ENCODE data around the gene CAPZA3.

DNA sequence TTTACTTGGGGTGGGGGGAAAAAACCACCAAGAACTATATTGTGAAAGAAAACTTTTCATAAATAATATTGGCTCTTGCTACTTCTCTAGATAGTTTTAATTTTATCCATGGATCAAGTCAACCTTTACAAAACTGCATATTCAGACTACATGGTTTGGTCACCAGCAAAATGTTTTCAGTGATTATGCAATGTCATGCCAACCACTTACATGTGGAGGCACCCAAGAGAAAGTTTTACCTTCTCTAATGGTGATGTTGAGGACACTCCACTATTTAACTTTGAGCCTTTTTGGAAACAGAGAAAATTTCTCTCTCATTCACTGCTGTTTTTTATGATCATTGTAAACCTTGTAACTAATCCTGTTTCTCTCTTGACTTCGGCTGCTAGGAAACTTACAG, 21.7 kb upstream of the CAPZA3 start:
- TF ChIP-seq, protein P1, sequence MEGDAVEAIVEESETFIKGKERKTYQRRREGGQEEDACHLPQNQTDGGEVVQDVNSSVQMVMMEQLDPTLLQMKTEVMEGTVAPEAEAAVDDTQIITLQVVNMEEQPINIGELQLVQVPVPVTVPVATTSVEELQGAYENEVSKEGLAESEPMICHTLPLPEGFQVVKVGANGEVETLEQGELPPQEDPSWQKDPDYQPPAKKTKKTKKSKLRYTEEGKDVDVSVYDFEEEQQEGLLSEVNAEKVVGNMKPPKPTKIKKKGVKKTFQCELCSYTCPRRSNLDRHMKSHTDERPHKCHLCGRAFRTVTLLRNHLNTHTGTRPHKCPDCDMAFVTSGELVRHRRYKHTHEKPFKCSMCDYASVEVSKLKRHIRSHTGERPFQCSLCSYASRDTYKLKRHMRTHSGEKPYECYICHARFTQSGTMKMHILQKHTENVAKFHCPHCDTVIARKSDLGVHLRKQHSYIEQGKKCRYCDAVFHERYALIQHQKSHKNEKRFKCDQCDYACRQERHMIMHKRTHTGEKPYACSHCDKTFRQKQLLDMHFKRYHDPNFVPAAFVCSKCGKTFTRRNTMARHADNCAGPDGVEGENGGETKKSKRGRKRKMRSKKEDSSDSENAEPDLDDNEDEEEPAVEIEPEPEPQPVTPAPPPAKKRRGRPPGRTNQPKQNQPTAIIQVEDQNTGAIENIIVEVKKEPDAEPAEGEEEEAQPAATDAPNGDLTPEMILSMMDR (IDR thresholded peaks at IDR 0.05), result no peak
- TF ChIP-seq EP300 (IDR thresholded peaks at IDR 0.05) (no peak), POLR2AphosphoS5 (IDR thresholded peaks at IDR 0.05) (no peak)

All from sigmoid colon (tissue), 4 donors.